Psoas muscle (tissue), 8 donors: ENCODE data around the gene STMN3. TPM values are rescaled to one million over a fixed set of nuclear protein-coding genes. Genes with fewer than 3 reads are reported as not detected.
A peak's percentile ranks its signal among the peaks of the same experiment; 100 is the strongest.
"Not testable (repeated sequence)": the region's sequence is repeated elsewhere in the genome, so short reads cannot be mapped to it uniquely, and the experiment has no call there.

ENCODE experiments used
- ATAC-seq, 4 donors: fragments of 200-7000 bp; cut with Tn5 transposase; one replicate each; pipeline ENCODE4 v1.9.1; 2020; ENCODE audit warnings: moderate library complexity in 3 of 4, mild to moderate bottlenecking in 2 of 4
- DNase-seq, 2 donors: peaks; one replicate each; pipeline ENCODE4 v3.0.0-alpha.2; 2020
- H3K27ac ChIP-seq: fragments of 200-600 bp; one replicate; pipeline ENCODE4 v1.8.0; 2022
- H3K27me3 ChIP-seq, 3 donors: fragments of 200-600 bp in 1 of 3; one replicate each; pipeline versions ENCODE4 v1.6.1 to v1.8.0; 2013 to 2022; ENCODE audit warnings: low read length in 2 of 3, mild to moderate bottlenecking in 2 of 3, moderate library complexity in 1 of 3; ENCODE audit not compliant: insufficient read depth in 3 of 3
- H3K36me3 ChIP-seq, 2 donors: fragments of 200-600 bp in 1 of 2; one replicate each; pipeline versions ENCODE4 v1.6.1 to v1.8.0; 2013 to 2022; ENCODE audit warnings: low read depth in 1 of 2, mild to moderate bottlenecking in 1 of 2, moderate library complexity in 1 of 2; ENCODE audit not compliant: insufficient read depth in 1 of 2
- H3K4me1 ChIP-seq: fragments of 200-600 bp; one replicate; pipeline ENCODE4 v1.8.0; 2022
- H3K4me3 ChIP-seq: fragments of 200-600 bp; one replicate; pipeline ENCODE4 v1.8.0; 2022; ENCODE audit warnings: mild to moderate bottlenecking
- H3K9me3 ChIP-seq: fragments of 200-600 bp; one replicate; pipeline ENCODE4 v1.8.0; 2022
- WGBS, 3 donors: extraction: QIAGEN DNeasy Blood & Tissue Kit; methylation state at CpG; one replicate each; pipeline versions ENCODE4 v1.1.6 to v1.1.7; 2013; 5-methylcytosine and 5-hydroxymethylcytosine counted together
- intact Hi-C, 2 donors: fragments of 100-400 bp; cut with DNase I; formaldehyde crosslinking; loops; one replicate each; pipeline versions ENCODE4 v1.11.0 to v1.14.2; 2022
- polyA plus RNA-seq, 3 donors: library from polyadenylated mRNA; stranded (reverse); fragments of 200-250 nt; gene quantifications; one replicate each; pipeline ENCODE4 v1.2.3, GENCODE V29; 2013
- total RNA-seq, 4 donors: library from RNA; stranded (reverse); fragmentation: NEBNext Ultra II Directional in 2 of 4; extraction: Animal tissue kit (Norgen Biotek cat#: 25700) in 2 of 4; gene quantifications; one replicate each; pipeline versions ENCODE4 v1.2.1 to v1.2.4, GENCODE V29; 2021 to 2023
- TF ChIP-seq, protein P1 (sequence below): fragments of 200-600 bp; IDR thresholded peaks from one replicate; pipeline ENCODE4 v1.8.0; 2022; ENCODE audit warnings: antibody characterized with exemption
- donor health status: healthy with polysubstance abuse.
- donor health status: DM: no; HTN: no; CAD: no; lungs with moderate emphysema.
- donor health status: Bipolar disorder and iron deficiency.
- donor health status: healthy.
- donor health status: DM: yes; HTN: yes; CAD: no.
- donor health status: DM: no; HTN: no; CAD: no.
- donor health status: DM: no; HTN: no; CAD: no.
- donor health status: DM: yes; HTN: yes; CAD: no.

The STMN3 gene
- total and polyA plus RNA-seq, 7 donors, result 1.0 to 3.1 (median 2.4) TPM

DNA sequence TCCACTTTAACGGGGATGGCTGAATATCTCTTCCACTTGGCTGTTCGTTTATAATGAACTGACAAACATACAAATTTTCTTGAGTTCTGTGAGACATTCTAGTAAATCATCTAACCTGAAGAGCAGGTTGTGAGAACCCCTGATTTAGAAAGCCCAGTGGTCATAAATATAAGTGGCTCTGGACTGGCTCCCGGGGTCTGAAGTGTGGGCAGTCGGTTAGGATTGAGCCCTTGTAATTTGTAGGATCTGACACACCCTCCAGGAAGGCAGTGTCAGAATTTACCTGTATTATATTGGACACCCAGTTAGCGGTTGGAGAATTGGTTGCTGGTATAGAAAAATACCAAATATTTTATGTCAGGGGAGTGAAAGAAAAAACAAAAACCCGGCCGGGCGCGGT, 19.5 kb downstream of the STMN3 start:
- DNase-seq, result no peak
- Histone ChIP-seq H3K27ac (no peak overlapping the region), H3K4me3 (no peak overlapping the region), H3K4me1 (peaks cover 3% of the 10 kb centered on the region), H3K9me3 (no peaks in the 10 kb centered on the region), H3K27me3 (no peaks in the 10 kb centered on the region), H3K36me3 (no peaks in the 10 kb centered on the region)
- TF ChIP-seq, protein P1, sequence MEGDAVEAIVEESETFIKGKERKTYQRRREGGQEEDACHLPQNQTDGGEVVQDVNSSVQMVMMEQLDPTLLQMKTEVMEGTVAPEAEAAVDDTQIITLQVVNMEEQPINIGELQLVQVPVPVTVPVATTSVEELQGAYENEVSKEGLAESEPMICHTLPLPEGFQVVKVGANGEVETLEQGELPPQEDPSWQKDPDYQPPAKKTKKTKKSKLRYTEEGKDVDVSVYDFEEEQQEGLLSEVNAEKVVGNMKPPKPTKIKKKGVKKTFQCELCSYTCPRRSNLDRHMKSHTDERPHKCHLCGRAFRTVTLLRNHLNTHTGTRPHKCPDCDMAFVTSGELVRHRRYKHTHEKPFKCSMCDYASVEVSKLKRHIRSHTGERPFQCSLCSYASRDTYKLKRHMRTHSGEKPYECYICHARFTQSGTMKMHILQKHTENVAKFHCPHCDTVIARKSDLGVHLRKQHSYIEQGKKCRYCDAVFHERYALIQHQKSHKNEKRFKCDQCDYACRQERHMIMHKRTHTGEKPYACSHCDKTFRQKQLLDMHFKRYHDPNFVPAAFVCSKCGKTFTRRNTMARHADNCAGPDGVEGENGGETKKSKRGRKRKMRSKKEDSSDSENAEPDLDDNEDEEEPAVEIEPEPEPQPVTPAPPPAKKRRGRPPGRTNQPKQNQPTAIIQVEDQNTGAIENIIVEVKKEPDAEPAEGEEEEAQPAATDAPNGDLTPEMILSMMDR, result no peak
- intact Hi-C loops, result no loop called here
- no peak for ATAC-seq
- 79 to 87% (median 85%) methylated on average over 9 of the region's 9 CpGs for WGBS, 3 donors

DNA sequence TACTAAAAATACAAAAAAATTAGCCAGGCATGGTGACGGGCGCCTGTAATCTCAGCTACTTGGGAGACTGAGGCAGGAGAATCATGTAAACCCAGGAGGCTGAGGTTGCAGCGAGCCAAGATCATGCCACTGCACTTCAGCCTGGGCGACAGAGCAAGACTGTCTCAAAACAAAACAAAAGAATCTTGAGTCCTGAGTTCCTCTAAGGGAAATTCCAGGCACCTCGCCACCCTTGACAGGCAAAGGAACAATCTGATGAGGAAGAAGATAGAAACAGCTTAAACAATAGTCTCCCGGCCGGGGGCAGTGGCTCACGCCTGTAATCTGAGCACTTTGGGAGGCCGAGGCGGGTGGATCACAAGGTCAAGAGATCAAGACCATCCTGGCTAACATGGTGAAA, 21.8 kb downstream of the STMN3 start:
- H3K27ac ChIP-seq, ATAC-seq, H3K9me3 ChIP-seq, H3K4me3 ChIP-seq, H3K36me3 ChIP-seq, intact Hi-C loops, H3K4me1 ChIP-seq, H3K27me3 ChIP-seq: not testable (repeated sequence)
- 48 to 58% (median 49%) methylated on average over 10 of the region's 10 CpGs for WGBS, 3 donors
- peak in 1 of 2 donors; percentile 39 for DNase-seq

DNA sequence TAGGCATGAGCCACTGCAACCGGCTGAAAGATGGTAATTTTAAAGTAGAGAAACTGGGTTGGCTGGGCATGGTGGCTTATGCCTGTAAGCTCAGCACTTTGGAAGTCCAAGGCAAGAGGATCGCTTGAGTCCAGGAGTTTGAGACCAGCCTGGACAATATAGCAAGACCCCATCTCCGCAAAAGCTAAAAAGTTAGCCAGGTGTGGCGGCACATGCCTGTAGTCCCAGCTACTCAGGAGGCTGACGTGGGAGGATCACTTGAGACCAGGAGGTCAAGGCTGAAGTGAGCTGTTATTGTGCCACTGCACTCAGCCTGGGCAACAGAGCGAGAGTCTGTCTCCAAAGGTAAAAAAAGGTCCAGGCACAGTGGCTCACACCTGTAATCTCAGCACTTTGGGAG, 22.3 kb downstream of the STMN3 start:
- 93 to 95% (median 94%) methylated on average over 6 of the region's 6 CpGs for WGBS, 3 donors
- H3K36me3 ChIP-seq, H3K4me3 ChIP-seq, H3K9me3 ChIP-seq, H3K27ac ChIP-seq, H3K27me3 ChIP-seq, DNase-seq, H3K4me1 ChIP-seq, intact Hi-C loops, ATAC-seq: not testable (repeated sequence)

DNA sequence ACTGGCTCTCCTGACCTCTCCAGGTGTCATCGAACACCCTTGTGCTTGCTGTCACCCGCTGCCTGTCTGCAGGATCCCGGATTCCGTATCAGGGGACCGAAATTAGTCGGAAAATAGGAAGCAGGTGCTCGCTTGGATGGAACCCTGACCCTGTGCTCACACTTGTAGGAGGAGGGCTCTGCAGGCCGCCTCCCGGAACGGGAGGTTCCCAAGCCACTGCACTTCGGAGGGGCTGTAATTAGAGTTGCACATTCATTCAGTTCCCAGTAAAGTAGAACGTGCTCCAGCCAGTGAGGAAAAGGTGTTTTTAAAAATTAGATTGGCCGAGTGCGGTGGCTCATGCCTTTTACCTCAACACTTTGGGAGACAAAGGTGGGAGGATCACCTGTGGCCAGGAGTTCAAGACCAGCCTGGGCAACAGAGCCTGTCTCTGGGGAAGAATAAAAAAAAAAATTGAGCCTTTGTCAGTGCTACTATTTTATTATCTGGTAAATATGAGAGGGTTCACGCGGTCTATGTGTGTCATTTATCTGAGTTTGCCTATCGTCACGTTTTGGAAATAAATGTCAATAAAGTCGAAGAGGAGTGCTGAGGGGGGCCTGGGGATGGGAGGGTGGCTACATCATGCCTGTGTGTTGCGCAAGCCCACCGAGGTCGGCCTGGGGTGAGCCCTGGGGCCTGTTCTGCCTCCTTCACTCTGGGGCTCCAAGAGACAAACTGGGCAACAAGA, 24.8 kb downstream of the STMN3 start:
- intact Hi-C loops, result no loop called here
- peak; percentile 59 to 66 for DNase-seq
- ATAC-seq, result peak; percentile 39 to 56 (median 55)

DNA sequence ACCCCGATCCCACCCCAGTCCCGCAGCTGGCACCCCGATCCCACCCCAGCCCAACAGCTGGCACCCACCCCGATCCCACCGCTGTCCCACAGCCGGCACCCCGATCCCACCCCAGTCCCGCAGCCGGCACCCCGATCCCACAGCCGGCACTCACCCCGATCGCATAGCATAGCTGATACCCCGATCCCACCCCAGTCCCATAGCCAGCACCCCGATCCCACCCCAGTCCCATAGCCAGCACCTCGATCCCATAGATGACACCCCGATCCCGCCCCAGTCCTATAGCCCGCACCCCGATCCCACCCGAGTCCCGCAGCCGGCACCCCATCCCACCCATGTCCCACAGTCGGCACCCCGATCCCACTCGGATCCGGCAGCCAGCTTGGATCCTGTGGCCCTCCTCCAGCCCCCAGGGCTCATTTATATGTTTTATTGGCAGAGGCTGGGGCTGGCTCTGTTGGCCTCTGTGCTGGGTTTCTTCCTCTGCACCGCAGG, 25.4 kb downstream of the STMN3 start:
- TF ChIP-seq, protein P1, result no peak
- intact Hi-C loops, result no loop called here
- H3K27ac ChIP-seq, result peak overlapping the region; percentile 96
- DNase-seq (no peak), ATAC-seq (peak; percentile 4 to 38 (median 16))
- H3K27me3 ChIP-seq, result no peaks in the 10 kb centered on the region
- H3K36me3 ChIP-seq, result no peaks in the 10 kb centered on the region
- 9 to 17% (median 9%) methylated on average over 25 to 28 of the region's 28 CpGs for WGBS, 3 donors
- H3K4me3 ChIP-seq, result peak overlapping the region; percentile 99
- peaks cover 15% of the 10 kb centered on the region for H3K4me1 ChIP-seq
- no peaks in the 10 kb centered on the region for H3K9me3 ChIP-seq

More for the DNA sequence above, 24.8 kb downstream of the STMN3 start:
- H3K36me3 ChIP-seq, result no peaks in the 10 kb centered on the region
- H3K4me3 ChIP-seq, result peak overlapping the region; percentile 99
- H3K4me1 ChIP-seq, result peaks cover 15% of the 10 kb centered on the region
- 24 to 29% (median 27%) methylated on average over 22 of the region's 22 CpGs for WGBS, 3 donors
- H3K27me3 ChIP-seq, result no peaks in the 10 kb centered on the region
- H3K27ac ChIP-seq, result peak overlapping the region; percentile 96
- TF ChIP-seq, protein P1, result no peak
- no peaks in the 10 kb centered on the region for H3K9me3 ChIP-seq
